GM23338 (cell line): ENCODE results near the gene ULK3. TPM values are rescaled to one million over a fixed set of nuclear protein-coding genes. Genes with fewer than 3 reads are reported as not detected.

Source experiments
- ATAC-seq: fragments of 200-7000 bp; cut with Tn5 transposase; 3 replicates; pipeline ENCODE4 v1.9.1; 2020
- DNase-seq: peaks from one replicate; pipeline ENCODE4 v3.0.0-alpha.2; 2015; ENCODE audit warnings: low spot score
- H2AFZ ChIP-seq: fragments of 200-600 bp; sonication (generic); 2 replicates; pipeline ENCODE4 v1.8.0; 2016; ENCODE audit warnings: antibody characterized with exemption, mild to moderate bottlenecking, moderate library complexity
- H3F3A ChIP-seq: fragments of 200-600 bp; sonication (generic); replicated peaks from 2 replicates; pipeline ENCODE4 v1.8.0; 2017; ENCODE audit warnings: antibody characterized with exemption, mixed run types, low read depth
- H3K27ac ChIP-seq: fragments of 200-600 bp; sonication (generic); 2 replicates; pipeline ENCODE4 v1.6.1; 2016; ENCODE audit warnings: low read depth
- H3K27me3 ChIP-seq: fragments of 200-600 bp; sonication (generic); 2 replicates; pipeline ENCODE4 v1.8.0; 2016; ENCODE audit warnings: mild to moderate bottlenecking, mixed run types, moderate library complexity; ENCODE audit not compliant: insufficient read depth
- H3K36me3 ChIP-seq: fragments of 200-600 bp; sonication (generic); 2 replicates; pipeline ENCODE4 v1.8.0; 2016; ENCODE audit warnings: mild to moderate bottlenecking; ENCODE audit not compliant: insufficient read depth
- H3K4me1 ChIP-seq: fragments of 200-600 bp; sonication (generic); 2 replicates; pipeline ENCODE4 v1.8.0; 2016; ENCODE audit warnings: mild to moderate bottlenecking, moderate library complexity; ENCODE audit not compliant: insufficient read depth
- H3K4me2 ChIP-seq: fragments of 200-600 bp; sonication (generic); 2 replicates; pipeline ENCODE4 v1.7.1; 2017; ENCODE audit warnings: mixed run types
- H3K4me3 ChIP-seq: fragments of 200-600 bp; sonication (generic); 2 replicates; pipeline ENCODE4 v1.6.1; 2016; ENCODE audit warnings: mixed run types
- H3K79me2 ChIP-seq: fragments of 200-600 bp; sonication (generic); replicated peaks from 2 replicates; pipeline ENCODE4 v1.8.0; 2017; ENCODE audit warnings: mild to moderate bottlenecking; ENCODE audit not compliant: insufficient read depth
- H3K9me2 ChIP-seq: fragments of 200-600 bp; sonication (generic); 2 replicates; pipeline ENCODE4 v1.8.0; 2017; ENCODE audit not compliant: insufficient read depth
- H4K20me1 ChIP-seq: fragments of 200-600 bp; sonication (generic); replicated peaks from 2 replicates; pipeline ENCODE4 v1.8.0; 2017; ENCODE audit warnings: mild to moderate bottlenecking; ENCODE audit not compliant: insufficient read depth
- H3K27ac Mint-ChIP-seq: 2 replicates; pipeline ENCODE4 v1.8.0; 2020; ENCODE audit warnings: inconsistent platforms, mild to moderate bottlenecking, moderate library complexity, mixed read lengths
- H3K27me3 Mint-ChIP-seq: 3 replicates; pipeline ENCODE4 v1.8.0; 2022; ENCODE audit warnings: low read depth, mild to moderate bottlenecking, moderate library complexity, mixed read lengths, inconsistent platforms; ENCODE audit not compliant: insufficient read depth, poor library complexity
- H3K36me3 Mint-ChIP-seq: 3 replicates; pipeline ENCODE4 v1.8.0; 2021; ENCODE audit warnings: low read depth, mild to moderate bottlenecking, inconsistent platforms, moderate library complexity, mixed read lengths
- H3K4me1 Mint-ChIP-seq: 3 replicates; pipeline ENCODE4 v1.8.0; 2020; ENCODE audit warnings: mild to moderate bottlenecking, inconsistent platforms, mixed read lengths
- H3K4me3 Mint-ChIP-seq: 3 replicates; pipeline ENCODE4 v1.8.0; 2021; ENCODE audit warnings: moderate library complexity, mild to moderate bottlenecking, inconsistent platforms, mixed read lengths
- H3K9me3 Mint-ChIP-seq: 3 replicates; pipeline ENCODE4 v1.8.0; 2020; ENCODE audit warnings: moderate library complexity, mild to moderate bottlenecking, inconsistent platforms, mixed read lengths
- CTCF ChIP-seq, 2 experiments: fragments of 200-600 bp in 1 of 2; sonication (generic) in 1 of 2; conservative IDR thresholded peaks; 2 replicates each; pipeline versions ENCODE4 v1.5.1 to v1.6.1; 2016 to 2017; ENCODE audit warnings: antibody characterized with exemption in 2 of 2, low read depth in 2 of 2, mild to moderate bottlenecking in 2 of 2, moderate library complexity in 1 of 2
- EZH2 ChIP-seq: fragments of 200-600 bp; sonication (generic); IDR thresholded peaks from one replicate; pipeline ENCODE4 v1.8.0; 2017; ENCODE audit warnings: antibody characterized with exemption, mild to moderate bottlenecking, low read depth; ENCODE audit not compliant: unreplicated experiment
- REST ChIP-seq: IDR thresholded peaks from one replicate; pipeline ENCODE4 v1.6.1; 2018; ENCODE audit warnings: antibody characterized with exemption; ENCODE audit not compliant: unreplicated experiment
- ZNF114 ChIP-seq: fragments of 250-450 bp; sonication (Bioruptor Pico); IDR thresholded peaks from 2 replicates; pipeline ENCODE4 v1.5.0; 2020; ENCODE audit warnings: mild to moderate bottlenecking, moderate library complexity
- ZNF331 ChIP-seq: fragments of 250-450 bp; sonication (Bioruptor Pico); IDR thresholded peaks from 2 replicates; pipeline ENCODE4 v1.5.0; 2020; ENCODE audit warnings: low read depth, mild to moderate bottlenecking, moderate library complexity
- ZNF462 ChIP-seq: fragments of 250-450 bp; sonication (Bioruptor Pico); IDR thresholded peaks from 2 replicates; pipeline ENCODE4 v1.5.0; 2020; ENCODE audit warnings: mild to moderate bottlenecking, moderate library complexity
- polyA plus RNA-seq: library from polyadenylated mRNA; unstranded; fragments of >200 nt; fragmentation: Nextera tagmentation; extraction: Ambion mirVana; gene quantifications from 2 replicates; pipeline ENCODE4 v1.2.1, GENCODE V29; 2016
- total RNA-seq: library from RNA; depleted of rRNA; stranded (reverse); fragments of >200 nt; shearing (Covaris generic); gene quantifications from 2 replicates; pipeline ENCODE4 v1.2.3, GENCODE V29; 2014

Gene ULK3
- total and polyA plus RNA-seq, 2 experiments from 2014 or later, result 20.3 to 35.4 TPM

GRCh38 chr15:74839526-74840395 lies 3.2 kb downstream of the ULK3 start:
- Histone ChIP-seq H3K36me3 (no peaks in the 10 kb centered on the region; the same call in 1 of the 2 replicates), H3K4me3 (no peak overlapping the region), H3K9me2 (no peaks in the 10 kb centered on the region), H3K27ac (no peak overlapping the region), H2AFZ (no peak overlapping the region), H3K4me2 (no peak overlapping the region), H3K79me2 (no peaks in the 10 kb centered on the region), H3K4me1 (peaks cover 9% of the 10 kb centered on the region), H3K27me3 (no peaks in the 10 kb centered on the region), H3F3A (peaks cover 9% of the 10 kb centered on the region; the same call in 1 of the 2 replicates), H4K20me1 (no peaks in the 10 kb centered on the region; the same call in 1 of the 2 replicates)
- TF ChIP-seq REST (no peak), EZH2 (no peak), CTCF (conservative IDR thresholded peaks at IDR 0.05; ENCODE audit: low read depth in 2 of 2) (peak; percentile 17 to 59; a peak in 3 of 4 replicates), ZNF331 (CRISPR knock-in tag) (no peak), ZNF462 (CRISPR knock-in tag) (no peak), ZNF114 (CRISPR knock-in tag) (no peak)
- Mint-ChIP-seq H3K36me3 (peaks cover 22% of the 10 kb centered on the region), H3K27me3 (peaks cover 23% of the 10 kb centered on the region), H3K9me3 (no peaks in the 10 kb centered on the region; the same call in 2 of the 3 replicates), H3K27ac (no peak overlapping the region), H3K4me1 (peaks cover 33% of the 10 kb centered on the region), H3K4me3 (no peak overlapping the region)
- DNase-seq (peak; percentile 62), ATAC-seq (peak; percentile 6)
